Urothelium cell line (cell line): ENCODE data around the gene ARVCF.
"Not testable (repeated sequence)": the region's sequence is repeated elsewhere in the genome, so short reads cannot be mapped to it uniquely, and the experiment has no call there.

Experiments used
- DNase-seq: peaks from one replicate; pipeline ENCODE4 v3.0.0; 2011; ENCODE audit warnings: low spot score, mixed read lengths
- FAIRE-seq: peaks from 2 replicates; lab custom pipeline; 2011; peaks lifted over from hg19 to GRCh38; lab: Jason Lieb, UNC

The ARVCF gene

DNA sequence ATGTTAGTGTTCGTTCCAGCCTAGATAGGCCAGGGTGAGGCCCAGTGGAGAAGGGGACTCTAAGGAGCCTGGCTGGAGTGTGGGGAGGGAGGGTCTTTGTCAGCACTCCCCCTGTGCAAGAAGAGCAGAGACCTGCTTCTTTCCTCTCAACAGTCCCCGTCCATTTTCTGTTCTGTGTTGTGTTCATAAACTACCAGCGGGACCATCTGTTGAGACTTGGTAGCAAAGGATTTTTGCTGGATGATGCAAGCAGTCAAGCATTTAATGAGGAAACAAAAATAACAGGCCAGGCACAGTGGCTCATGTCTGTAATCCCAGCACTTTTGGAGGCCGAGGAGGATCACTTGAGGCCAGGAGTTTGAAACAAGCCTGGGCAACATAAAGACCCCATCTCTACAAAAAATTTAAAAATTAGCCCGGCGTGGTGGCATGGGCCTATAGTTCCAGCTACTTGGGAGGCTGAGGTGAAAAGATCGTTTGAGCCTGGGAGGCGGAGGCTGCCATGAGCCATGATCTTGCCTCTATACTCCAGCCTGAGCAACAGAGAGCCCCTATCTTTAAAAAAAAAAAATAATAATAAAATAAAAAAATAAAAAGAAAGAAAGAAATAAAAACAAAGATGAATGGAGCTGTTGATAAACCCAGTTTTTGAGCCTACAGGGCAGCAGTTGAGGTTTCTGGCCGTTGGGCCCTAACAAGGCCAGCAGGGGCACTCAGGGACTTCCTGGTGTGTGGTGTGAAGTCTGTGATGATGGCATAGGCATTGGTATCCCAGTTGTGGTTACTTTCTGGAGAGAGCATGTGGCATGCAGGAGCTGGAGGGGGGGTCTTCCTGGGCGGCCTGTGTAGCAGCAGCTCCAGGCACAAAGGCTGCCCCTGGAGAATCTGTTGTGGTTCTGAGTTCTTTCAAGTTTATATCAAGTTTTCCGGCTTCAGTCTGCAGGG is 73.3 kb downstream of the ARVCF start:
- FAIRE-seq = no peak
- peak; percentile 75 for DNase-seq

DNA sequence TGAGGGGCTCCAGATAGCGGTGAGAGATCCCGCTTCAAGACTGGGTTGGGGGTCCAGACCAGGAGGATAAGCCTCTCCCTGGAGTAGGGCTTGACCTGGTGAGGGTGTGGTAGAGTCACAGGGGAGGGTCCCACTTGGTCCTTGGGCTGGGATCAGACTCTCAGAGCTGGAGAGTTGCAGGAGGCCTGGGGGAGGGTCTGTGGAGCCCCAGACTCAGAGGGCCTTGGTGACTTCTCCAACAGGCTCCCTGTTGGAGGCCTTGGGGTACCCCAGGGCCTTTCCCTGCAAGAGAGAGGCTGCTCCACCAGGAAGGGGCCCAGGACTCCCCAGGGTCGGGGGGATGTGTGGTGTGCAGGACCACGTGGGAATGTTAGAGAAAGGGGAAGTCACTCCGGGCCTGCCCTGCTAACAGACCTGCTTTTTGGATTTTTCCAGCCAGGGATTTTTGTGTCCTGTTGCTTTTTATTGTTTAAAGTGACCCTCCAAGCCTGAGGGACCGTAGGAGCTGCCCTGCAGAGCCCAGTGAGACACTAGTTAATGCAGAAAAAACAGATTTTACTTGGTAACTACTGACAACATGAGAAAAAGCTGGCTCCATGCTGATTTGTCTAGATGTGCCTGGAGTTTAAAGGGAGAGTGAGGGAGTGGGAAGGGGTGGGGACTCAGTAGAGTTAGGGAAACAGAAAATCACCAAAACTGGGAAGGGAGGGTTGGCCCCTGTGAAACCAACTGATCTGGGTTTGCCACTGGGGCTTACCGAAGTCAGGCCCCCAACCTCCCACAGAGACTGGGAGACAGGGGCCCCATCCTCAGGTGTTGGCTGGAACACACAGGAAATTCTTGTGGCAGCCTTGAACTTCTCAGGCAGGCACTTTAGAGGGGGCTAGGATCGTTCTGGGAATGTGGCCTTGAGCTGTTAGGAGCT is 74.2 kb downstream of the ARVCF start:
- no peak for FAIRE-seq
- peak; percentile 49 for DNase-seq

DNA sequence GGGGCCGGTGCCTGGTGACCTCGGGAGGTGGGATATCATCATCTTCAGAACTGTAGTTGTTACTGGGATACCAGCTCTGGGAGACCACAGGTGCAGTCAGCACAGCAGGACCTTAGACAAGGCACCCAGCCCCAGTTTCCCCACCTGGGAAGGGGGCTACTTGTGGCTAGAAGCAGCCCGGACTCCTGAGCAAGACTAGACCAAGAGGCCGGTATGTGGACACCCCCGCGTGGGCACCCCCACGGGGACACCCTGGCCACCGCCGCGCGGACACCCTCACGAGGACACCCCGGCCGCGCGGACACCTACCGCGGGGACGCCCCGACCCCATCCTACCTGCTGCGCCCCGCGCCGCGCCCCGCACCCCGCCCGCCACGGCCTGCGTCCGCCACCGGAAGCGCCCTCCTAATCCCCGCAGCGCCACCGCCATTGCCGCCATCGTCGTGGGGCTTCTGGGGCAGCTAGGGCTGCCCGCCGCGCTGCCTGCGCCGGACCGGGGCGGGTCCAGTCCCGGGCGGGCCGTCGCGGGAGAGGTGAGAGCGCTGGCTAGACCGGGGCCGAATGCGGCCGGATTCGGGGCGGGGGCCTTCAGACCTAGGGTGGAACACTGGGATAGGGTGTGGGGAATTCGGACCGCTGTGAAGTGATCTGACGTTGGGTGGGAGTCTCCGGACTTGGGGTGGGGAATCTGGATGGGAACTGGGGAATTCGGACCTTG is 75.1 kb downstream of the ARVCF start, which contains the start of the genes COMT and TXNRD2:
COMT (plus strand) TSS at position 408 of the 718 bp plus-strand sequence. CDS start 20,755 bp downstream, outside the sequence.
TXNRD2 (minus strand) TSS at position 454 of the 718 bp plus-strand sequence; CDS start at position 439, 15 bp downstream.
- peak; percentile 27 for FAIRE-seq
- DNase-seq = peak; percentile 90

DNA sequence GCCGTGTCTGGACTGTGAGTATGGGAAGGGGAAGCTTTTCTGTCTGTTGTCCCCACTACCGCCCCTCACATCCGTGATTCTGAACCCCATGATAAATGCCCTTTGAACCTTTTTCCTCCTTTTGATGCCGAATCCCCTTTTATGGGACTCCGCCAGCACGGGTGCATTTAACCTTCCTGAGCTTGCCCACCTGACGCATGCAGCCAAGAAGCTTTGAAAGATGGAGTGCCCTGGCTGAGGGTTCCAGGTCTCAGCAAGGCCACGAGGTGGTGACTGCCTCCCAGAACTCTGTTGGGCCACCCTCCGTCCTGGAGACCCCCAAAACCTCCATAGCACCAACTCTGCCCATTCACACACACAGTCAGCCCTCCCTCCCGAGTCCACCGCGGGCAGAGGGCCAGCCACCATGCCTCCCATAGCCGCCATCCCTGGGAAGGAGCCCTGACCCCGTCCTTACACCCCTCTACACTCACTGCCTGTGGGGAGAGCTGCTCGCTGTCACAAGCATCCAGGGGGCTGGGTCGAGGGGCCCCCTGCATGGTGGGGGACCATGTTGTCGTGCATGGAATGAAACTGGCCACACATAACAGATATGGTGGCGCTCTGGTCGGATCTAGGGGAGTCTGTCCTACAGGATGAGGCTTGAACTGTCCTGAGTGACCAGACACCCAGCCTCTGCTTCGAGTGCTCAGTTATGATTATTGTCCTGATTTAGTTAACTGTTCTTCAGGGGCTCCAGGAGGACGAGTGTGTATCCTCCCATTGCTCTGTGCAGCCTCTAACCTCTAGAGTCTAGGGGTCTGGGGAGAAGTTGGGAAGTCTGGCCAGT is 75.9 kb downstream of the ARVCF start:
- FAIRE-seq = no peak
- peak; percentile 24 for DNase-seq

DNA sequence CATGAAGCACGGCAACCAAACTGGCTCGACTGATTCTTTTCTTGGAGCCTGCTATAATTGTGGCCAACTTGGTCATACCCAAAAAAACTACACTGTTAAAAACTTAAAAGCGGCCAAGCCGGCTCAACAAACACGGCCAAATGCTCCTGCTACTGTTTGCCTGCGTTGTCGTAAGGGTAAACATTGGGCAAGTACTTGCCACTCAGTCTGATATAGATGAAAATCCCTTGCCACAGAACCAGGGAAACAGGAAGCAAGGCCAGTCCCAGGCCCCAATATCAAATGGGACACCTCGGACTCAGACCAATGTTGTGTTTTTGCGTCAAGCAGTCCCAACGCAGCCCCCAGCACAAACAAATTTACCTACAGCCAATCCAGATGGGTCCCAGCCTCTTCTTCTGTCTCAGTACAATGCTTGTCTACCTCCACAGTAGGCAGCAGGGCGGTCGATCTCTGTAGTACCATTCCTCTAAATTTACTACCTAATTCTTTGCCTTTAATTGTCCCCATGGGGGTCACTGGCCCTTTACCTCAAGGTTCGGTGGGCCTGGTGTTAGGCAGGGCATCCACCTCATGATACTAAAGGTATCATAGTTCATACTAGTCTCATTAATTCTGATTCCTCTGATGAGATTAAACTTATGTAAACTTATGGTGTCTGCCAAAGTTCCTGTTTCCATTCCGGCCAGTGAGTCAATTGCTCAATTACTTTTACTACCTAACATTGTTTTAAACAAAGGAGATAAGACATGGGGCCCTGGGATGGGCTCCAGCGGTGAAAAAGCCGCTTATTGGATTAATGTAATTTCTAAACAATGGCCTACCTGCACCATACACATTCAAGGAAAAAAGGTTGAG is 78.8 kb downstream of the ARVCF start:
- DNase-seq (no peak), FAIRE-seq (no peak)

DNA sequence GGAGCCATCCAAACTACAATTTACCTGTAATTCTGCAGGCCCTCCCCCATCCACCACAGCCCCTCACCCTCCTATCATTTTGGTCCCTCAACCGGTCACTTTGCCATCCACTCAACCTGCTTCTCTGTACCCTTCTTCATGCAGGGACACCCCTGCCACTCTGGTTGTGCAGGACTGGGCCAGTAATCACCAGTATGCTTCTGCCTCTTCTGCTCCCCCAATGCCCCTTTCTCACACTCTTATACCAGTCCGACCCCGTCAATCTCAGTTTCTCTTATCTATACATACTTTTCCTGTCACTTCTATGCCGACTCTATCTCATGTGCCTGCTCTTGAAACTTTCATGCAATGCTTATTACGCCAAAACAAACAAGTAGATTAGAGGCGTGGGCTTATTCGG is 80.1 kb downstream of the ARVCF start:
- FAIRE-seq (no peak), DNase-seq (no peak)

DNA sequence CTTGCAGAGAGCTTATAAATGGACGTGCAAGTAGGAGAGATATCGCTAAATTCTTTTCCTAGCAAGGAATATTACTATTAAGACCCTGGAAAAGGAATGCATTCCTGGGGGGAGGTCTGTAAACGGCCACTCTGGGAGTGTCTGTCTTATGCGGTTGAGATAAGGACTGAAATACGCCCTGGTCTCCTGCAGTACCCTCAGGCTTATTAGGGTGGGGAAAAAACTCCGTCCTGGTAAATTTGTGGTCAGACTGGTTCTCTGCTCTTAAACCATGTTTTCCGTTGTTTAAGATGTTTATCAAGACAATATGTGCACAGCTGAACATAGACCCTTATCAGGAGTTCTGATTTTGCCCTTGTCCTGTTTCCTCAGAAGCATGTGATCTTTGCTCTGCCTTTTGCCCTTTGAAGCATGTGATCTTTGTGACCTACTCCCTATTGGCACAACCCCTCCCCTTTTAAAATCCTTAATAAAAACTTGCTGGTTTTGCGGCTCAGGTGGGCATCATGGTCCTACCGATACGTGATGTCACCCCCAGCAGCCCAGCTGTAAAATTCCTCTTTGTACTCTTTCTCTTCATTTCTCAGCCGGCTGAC is 81.4 kb downstream of the ARVCF start:
- FAIRE-seq, DNase-seq: not testable (repeated sequence)

DNA sequence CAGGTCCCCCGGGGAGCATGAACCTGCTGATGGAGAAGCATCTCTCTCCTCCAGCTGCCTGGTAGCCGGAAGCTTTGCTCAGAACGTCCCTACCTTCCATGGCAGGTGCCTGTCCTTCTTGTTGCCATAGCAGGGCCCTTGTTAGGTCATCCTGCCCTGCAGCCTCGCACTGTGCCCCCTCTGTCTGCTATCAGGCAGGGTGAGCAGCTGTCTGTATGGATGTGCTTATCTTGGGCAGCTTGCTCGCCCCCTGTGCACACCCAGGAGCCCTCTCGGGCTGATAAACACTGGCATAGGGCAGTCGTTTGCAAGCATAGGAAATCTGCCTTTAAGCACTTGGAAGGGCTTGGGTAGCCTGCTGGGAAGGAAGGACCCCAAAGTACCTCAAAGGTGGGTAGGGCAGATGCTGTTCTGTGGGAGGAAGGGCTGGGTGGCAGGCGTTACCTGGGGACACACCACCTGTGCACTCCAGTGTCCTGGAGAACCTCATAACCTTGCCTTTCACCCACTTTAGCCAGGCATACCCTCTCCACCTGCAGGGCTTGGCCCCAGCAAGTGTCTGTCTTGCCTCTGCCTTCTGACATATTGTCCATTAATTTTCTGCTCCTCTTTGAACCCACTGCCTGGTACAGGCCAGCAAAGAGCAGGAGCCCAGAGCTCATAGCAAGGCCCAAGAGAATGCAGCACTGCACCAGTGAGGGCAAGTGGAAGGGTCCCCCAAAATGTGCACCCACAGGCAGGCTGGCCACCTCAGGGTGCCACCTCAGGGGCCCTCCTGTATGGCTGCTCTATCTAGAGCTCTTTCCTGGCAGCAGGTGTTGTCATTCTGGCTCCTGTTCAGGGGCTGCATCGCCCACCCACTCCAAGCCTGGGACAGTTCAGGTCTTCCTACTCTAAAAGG is 83.0 kb downstream of the ARVCF start:
- DNase-seq (no peak), FAIRE-seq (no peak)

DNA sequence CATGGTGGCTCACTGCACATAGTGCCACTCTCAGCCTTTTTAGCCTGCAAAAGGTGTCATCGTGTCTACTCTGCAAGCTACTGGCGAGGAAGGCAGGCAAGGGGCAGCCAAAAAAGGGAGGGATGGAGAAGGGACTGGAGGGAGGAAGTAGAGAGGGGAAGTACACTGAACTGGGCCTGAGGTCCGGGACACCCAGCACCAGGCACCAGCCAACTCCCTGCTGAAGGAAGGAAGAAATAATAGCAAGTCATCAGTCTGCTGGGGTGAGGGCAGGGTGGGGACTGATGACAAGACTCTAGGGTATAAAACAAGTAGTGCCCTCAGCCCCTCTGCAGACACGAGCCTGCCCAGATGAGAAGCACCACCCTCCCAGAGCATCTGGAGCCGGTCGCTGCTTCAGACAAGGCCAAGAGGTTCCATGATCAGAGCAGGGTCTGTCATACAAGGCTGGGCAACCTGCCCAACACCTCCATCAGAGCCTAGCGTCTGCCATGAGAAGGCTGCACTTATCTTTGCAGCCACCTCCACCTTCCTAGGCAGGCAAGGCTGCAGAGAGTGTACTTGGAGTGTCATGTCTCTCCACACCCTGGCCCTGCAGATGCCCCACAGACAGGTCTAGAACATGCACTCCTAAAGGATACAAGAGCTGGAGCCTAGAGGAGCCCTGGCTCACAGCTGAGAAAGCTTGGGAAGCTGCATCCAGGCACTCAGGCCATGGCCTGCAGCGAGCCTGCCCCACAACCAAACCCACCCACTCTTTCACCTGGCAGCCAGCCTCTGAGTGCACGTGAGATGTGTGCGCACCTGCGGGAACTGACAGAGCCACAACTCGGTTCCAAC is 84.0 kb downstream of the ARVCF start:
- no peak for FAIRE-seq
- DNase-seq = no peak

DNA sequence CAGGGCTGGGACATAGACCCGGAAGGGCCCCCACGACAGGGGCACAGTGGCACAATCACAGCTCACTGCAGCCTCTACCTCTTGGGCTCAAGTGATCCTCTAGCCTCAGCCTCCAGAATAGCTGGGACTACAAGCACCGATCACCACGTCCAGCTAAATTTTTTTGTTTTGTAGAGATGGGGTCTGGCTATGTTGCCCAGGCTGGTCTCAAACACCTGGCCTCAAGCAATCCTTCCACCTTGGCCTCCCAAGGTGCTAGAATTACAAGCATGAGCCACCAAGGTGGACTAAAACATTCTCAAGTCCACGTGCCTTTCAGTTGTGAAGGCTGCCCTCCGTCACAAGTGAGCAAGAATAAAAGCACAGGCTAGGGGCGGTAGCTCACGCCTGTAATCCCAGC is 85.1 kb downstream of the ARVCF start:
- no peak for FAIRE-seq
- no peak for DNase-seq

DNA sequence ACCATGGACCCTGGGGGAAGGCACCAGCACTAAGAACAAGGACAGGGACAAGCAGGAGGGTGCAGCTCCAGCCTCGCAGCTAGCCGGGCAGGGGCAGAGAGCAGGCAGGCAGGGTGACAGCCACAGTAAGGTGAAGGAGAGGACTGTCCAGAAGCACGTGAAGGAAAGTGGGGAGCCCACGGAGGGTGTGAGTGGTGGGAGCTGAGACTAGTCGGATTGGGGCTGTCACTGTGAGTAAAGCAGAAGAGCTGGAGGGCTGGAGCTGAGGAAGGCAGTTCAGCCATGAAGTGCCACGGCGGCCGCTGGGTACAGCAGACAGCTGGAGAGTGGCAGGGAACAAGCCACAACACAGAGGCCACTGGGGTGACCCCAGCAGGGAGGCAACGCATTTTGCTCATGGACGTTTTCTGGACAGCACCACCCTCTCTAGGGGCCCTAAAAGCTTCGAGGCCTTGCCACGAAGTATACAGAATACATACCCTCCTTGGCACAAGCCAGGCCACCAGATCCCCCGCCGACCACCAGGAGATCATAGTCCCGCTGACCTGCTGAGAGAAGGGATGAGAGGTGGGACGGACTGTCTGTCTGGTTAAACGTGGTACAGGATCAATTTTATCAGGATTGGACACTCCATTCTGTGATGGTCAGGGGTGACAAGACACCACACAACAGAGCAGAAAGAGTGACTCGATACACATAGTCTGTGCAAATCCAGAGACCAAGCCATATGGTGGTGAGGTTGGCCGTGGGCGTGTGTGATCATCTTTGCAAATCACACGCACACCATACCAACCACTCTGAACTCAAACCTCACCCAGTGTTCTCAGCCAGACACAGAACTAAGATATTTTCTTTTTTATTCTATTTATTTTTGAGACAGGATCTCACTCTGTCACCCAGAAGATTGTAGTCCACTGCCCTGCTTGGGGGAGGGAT is 85.8 kb downstream of the ARVCF start:
- no peak for DNase-seq
- no peak for FAIRE-seq

DNA sequence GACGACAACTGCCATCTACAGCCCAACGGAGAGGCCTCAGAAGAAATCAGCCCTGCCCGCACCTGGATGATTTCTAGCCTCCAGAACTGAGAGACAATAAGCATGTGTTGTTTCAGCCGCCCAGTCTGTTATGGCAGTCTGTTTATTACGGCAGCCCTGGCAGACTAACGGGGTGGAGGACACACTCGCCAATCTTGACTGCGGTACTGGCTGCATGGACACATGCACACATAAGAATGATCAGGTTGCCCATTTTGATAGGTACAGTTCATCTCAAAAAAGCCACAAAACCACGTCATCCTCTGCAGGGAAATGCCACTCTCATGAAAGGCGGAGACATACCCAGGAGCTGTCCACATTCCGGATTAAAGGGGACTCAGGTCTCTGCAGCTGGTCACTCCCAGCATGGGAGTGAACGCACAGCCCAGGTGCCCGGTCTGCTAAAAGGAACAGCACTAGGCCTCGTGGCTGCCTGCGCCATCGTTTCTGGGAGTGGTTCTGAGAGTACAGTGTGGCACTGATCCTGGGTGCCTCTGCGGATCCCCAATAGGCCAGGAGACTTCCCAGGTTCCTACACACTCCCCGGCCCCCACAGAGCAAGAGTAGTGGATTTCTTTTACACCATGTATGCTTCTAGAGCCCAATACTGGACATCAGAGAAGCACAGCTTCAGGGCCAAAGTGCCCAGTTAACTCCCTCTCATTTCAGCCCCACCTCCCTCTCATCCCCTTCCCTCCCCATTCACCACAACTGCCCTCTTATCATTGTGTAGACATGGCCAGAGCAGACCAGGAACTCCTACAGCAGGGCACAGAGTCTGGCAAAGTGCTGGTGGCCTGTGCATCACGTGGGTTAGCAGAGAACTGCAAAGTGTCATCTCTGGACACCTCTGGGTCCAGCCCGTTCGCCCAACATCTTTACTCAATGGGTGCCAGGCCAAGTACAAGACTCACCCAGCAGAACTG is 86.8 kb downstream of the ARVCF start:
- DNase-seq = no peak
- peak; percentile 82 for FAIRE-seq

DNA sequence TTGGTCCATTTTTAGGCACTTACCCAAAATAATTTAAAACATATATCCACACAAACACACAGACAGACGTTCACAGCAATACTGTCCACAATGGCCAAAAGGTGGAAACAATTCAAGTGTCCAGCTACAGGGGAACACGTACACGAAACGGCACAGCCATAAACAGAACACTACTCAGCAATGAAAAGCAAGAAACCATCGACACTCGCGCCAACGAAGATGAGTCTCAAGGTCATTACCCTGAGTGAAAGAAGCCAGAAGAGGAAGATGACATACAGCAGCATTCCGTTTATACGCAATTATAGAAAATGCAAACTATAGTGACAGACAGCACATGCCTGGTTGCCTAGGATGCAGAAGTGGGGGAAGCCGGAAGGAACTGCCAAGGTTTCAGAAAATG is 88.4 kb downstream of the ARVCF start:
- DNase-seq (no peak), FAIRE-seq (no peak)

DNA sequence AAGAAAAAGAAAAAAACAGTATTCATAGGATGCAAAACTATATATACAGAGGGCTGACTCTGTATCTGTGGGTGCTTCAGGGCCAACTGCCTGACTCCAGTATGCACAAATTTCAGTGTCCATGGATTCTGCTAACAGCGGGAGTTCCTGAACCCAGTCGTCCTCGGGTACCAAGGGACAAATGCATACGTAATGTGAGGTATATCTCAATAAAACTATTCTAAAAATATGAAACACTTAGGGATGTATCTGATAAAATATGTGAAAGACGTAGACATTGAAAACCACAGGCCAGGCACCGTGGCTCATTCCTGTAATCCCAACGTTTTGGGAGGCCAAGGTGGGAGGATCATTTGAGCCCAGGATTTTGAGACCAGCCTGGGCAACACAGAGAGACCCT is 88.9 kb downstream of the ARVCF start:
- DNase-seq (no peak), FAIRE-seq (no peak)
